Stimulated activated naive CD8-positive, alpha-beta T cell treated with anti-CD3 and anti-CD28 coated beads, Interleukin-15, Interleukin-2, amounts not matched to agents 100 U/mL and 50 U/mL, for 24 hours (primary cell): ENCODE results near the gene NKAIN1.
A peak's percentile ranks its signal among the peaks of the same experiment; 100 is the strongest.
"Not testable (repeated sequence)": the region's sequence is repeated elsewhere in the genome, so short reads cannot be mapped to it uniquely, and the experiment has no call there.

ENCODE experiments used
- ATAC-seq: fragments of 150-1000 bp; cut with Tn5 transposase; one replicate; pipeline ENCODE4 v1.10.0; 2021
- DNase-seq: peaks from one replicate; pipeline ENCODE4 v3.0.0; 2021

The NKAIN1 gene

GRCh38 chr1:31195267-31195666 lies 44.4 kb downstream of the NKAIN1 start:
- not testable (repeated sequence) for DNase-seq, ATAC-seq

- ATAC-seq (no peak), DNase-seq (no peak)
Measured at GRCh38 chr1:31193729-31194128, 46.0 kb downstream of the NKAIN1 start.

GRCh38 chr1:31191281-31191680 lies 48.4 kb downstream of the NKAIN1 start:
- ATAC-seq (no peak), DNase-seq (no peak)

GRCh38 chr1:31189696-31190674 lies 49.7 kb downstream of the NKAIN1 start:
- ATAC-seq, result no peak
- DNase-seq, result no peak

- DNase-seq (peak; percentile 53), ATAC-seq (no peak)
Measured at GRCh38 chr1:31183927-31184554, 55.6 kb downstream of the NKAIN1 start.

GRCh38 chr1:31183126-31183525 lies 56.6 kb downstream of the NKAIN1 start:
- ATAC-seq, result no peak

GRCh38 chr1:31182352-31182751 lies 57.3 kb downstream of the NKAIN1 start:
- ATAC-seq, result peak; percentile 7
- peak; percentile 64 for DNase-seq

More at GRCh38 chr1:31183126-31183525, 56.6 kb downstream of the NKAIN1 start:
- no peak for DNase-seq

GRCh38 chr1:31181515-31182343 lies 58.0 kb downstream of the NKAIN1 start:
- DNase-seq, result peak; percentile 69

GRCh38 chr1:31180338-31180737 lies 59.3 kb downstream of the NKAIN1 start:
- DNase-seq (no peak), ATAC-seq (no peak)

More at GRCh38 chr1:31181515-31182343, 58.0 kb downstream of the NKAIN1 start:
- ATAC-seq, result peak; percentile 62

- not testable (repeated sequence) for ATAC-seq, DNase-seq
Measured at GRCh38 chr1:31176291-31176690, 63.4 kb downstream of the NKAIN1 start.

- no peak for DNase-seq
- no peak for ATAC-seq
Measured at GRCh38 chr1:31170486-31170735, 69.3 kb downstream of the NKAIN1 start.

GRCh38 chr1:31166462-31166861 lies 73.2 kb downstream of the NKAIN1 start:
- ATAC-seq (no peak), DNase-seq (no peak)

GRCh38 chr1:31164291-31164690 lies 75.4 kb downstream of the NKAIN1 start:
- no peak for ATAC-seq
- no peak for DNase-seq

- ATAC-seq, result no peak
- no peak for DNase-seq
Measured at GRCh38 chr1:31163866-31164265, 75.8 kb downstream of the NKAIN1 start.

GRCh38 chr1:31161571-31161970 lies 78.1 kb downstream of the NKAIN1 start:
- no peak for ATAC-seq

GRCh38 chr1:31159869-31160611 lies 79.6 kb downstream of the NKAIN1 start:
- DNase-seq (no peak), ATAC-seq (no peak)

More at GRCh38 chr1:31161571-31161970, 78.1 kb downstream of the NKAIN1 start:
- no peak for DNase-seq

GRCh38 chr1:31159323-31159722 lies 80.4 kb downstream of the NKAIN1 start:
- DNase-seq (no peak), ATAC-seq (no peak)

GRCh38 chr1:31155216-31155806 lies 84.4 kb downstream of the NKAIN1 start:
- peak; percentile 89 for ATAC-seq
- DNase-seq, result peak; percentile 79

GRCh38 chr1:31154632-31155215 lies 85.0 kb downstream of the NKAIN1 start:
- ATAC-seq, result peak; percentile 76

GRCh38 chr1:31154000-31154631 lies 85.6 kb downstream of the NKAIN1 start:
- no peak for DNase-seq
- ATAC-seq, result no peak

More at GRCh38 chr1:31154632-31155215, 85.0 kb downstream of the NKAIN1 start:
- peak; percentile 79 for DNase-seq
